ENCODE data around the gene AOX1.

The AOX1 gene

GRCh38 chr2:200702044-200702443 is 116.2 kb downstream of the AOX1 start:
- Histone ChIP-seq H3K9me3 (ENCODE audit: control insufficient read depth, insufficient read depth, low read depth, low read length) (no peaks in the 10 kb centered on the region), H3K4me1 (ENCODE audit: control insufficient read depth, insufficient read depth, low read length) (peaks cover 2% of the 10 kb centered on the region; the same call in 1 of the 2 replicates), H3K36me3 (ENCODE audit: control insufficient read depth in 2 of 2, insufficient read depth in 1 of 2, low read length in 2 of 2) (no peaks in the 10 kb centered on the region), H3K4me3 (ENCODE audit: low read depth, low read length) (no peak overlapping the region), H3K27ac (ENCODE audit: extremely low read depth, low read depth, low read length) (no peak overlapping the region)
- CTCF ChIA-PET, result interaction anchor here (0.6 to 8.4 kb wide), 11 partner anchors 12 to 724 kb away, joined by 3 to 105 read pairs (median 4); partner anchors contain the start of gene AOX1
- TF ChIP-seq, protein P1, sequence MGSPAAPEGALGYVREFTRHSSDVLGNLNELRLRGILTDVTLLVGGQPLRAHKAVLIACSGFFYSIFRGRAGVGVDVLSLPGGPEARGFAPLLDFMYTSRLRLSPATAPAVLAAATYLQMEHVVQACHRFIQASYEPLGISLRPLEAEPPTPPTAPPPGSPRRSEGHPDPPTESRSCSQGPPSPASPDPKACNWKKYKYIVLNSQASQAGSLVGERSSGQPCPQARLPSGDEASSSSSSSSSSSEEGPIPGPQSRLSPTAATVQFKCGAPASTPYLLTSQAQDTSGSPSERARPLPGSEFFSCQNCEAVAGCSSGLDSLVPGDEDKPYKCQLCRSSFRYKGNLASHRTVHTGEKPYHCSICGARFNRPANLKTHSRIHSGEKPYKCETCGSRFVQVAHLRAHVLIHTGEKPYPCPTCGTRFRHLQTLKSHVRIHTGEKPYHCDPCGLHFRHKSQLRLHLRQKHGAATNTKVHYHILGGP (tag by site-specific recombination; IDR thresholded peaks at IDR 0.05), result no peak
- TF ChIP-seq ZNF48 (tag by site-specific recombination; IDR thresholded peaks at IDR 0.05), result no peak
- TF ChIP-seq ZNF112 (tag by site-specific recombination; IDR thresholded peaks at IDR 0.05), result no peak
- no peak for TF ChIP-seq ZNF639 (tag by site-specific recombination; IDR thresholded peaks at IDR 0.05)
- TF ChIP-seq ZBTB17 (tag by site-specific recombination; IDR thresholded peaks at IDR 0.05), result no peak
- TF ChIP-seq ZNF140 (tag by site-specific recombination; IDR thresholded peaks at IDR 0.05), result no peak
- POLR2A ChIA-PET, result no interaction called here

DNA sequence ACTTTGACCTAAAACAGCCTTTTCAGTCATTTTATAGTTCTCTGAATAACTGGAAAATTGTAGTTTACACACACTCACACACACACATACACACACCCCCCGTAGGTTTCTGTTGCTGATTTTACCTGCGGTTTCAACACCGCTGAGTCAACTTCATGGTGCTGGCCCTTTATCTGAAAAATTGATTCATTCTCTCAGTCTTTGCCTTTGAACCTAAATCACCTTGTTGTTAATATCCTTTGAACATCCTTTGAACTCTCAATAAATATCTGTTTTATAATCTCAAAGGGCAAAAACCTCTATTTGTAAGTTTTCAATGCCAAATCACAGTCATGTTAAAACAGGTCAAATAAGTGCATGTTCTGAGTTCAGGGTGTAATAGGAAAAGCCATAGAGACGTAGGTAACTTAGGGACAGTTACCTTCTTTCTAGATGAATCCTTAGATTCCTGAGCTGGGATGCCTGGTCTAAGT is 116.9 kb downstream of the AOX1 start:
- no peak overlapping the region for H3K27ac ChIP-seq (ENCODE audit: extremely low read depth, low read depth, low read length)
- CTCF ChIA-PET, result interaction anchor here (0.5 to 8.4 kb wide), 27 partner anchors 8 to 734 kb away, joined by 3 to 105 read pairs (median 4); no protein-coding TSS in a partner anchor

More for the DNA sequence above, 116.9 kb downstream of the AOX1 start:
- no peaks in the 10 kb centered on the region for H3K9me3 ChIP-seq (ENCODE audit: control insufficient read depth, insufficient read depth, low read depth, low read length)
- POLR2A ChIA-PET, result interaction anchor here (0.9 kb wide), 1 partner anchor 176 kb away, joined by 3 read pairs; the partner anchor contains the start of gene SGO2
- no peak for TF ChIP-seq YY2 (tag by site-specific recombination; IDR thresholded peaks at IDR 0.05)
- no peak for TF ChIP-seq KLF8 (tag by site-specific recombination; IDR thresholded peaks at IDR 0.05)
- no peak for TF ChIP-seq ZEB2 (tag by site-specific recombination; IDR thresholded peaks at IDR 0.05)
- TF ChIP-seq KLF1 (tag by site-specific recombination; IDR thresholded peaks at IDR 0.05), result no peak
- no peak for TF ChIP-seq RBAK (tag by site-specific recombination; IDR thresholded peaks at IDR 0.05)
- TF ChIP-seq PRDM1 (tag by site-specific recombination; IDR thresholded peaks at IDR 0.05), result no peak
- TF ChIP-seq ZNF214 (tag by site-specific recombination; IDR thresholded peaks at IDR 0.05; ENCODE audit: borderline replicate concordance), result no peak
- TF ChIP-seq ZNF391 (tag by site-specific recombination; IDR thresholded peaks at IDR 0.05; ENCODE audit: borderline replicate concordance, low read depth), result no peak
- TF ChIP-seq ZNF704 (tag by site-specific recombination; IDR thresholded peaks at IDR 0.05), result no peak
- TF ChIP-seq ZBTB44 (tag by site-specific recombination; IDR thresholded peaks at IDR 0.05), result no peak
- TF ChIP-seq ZNF629 (tag by site-specific recombination; IDR thresholded peaks at IDR 0.05), result no peak
- TF ChIP-seq ZNF544 (tag by site-specific recombination; IDR thresholded peaks at IDR 0.05), result no peak
- TF ChIP-seq ZNF792 (tag by site-specific recombination; IDR thresholded peaks at IDR 0.05), result no peak
- TF ChIP-seq ZFP69B (tag by site-specific recombination; IDR thresholded peaks at IDR 0.05), result no peak
- TF ChIP-seq ZBTB21 (tag by site-specific recombination; IDR thresholded peaks at IDR 0.05), result no peak
- peaks cover 2% of the 10 kb centered on the region; the same call in 1 of the 2 replicates for H3K4me1 ChIP-seq (ENCODE audit: control insufficient read depth, insufficient read depth, low read length)
- no peaks in the 10 kb centered on the region for H3K36me3 ChIP-seq (ENCODE audit: control insufficient read depth in 2 of 2, insufficient read depth in 1 of 2, low read length in 2 of 2)
- H3K4me3 ChIP-seq (ENCODE audit: low read depth, low read length), result no peak overlapping the region
